ENCODE measurements around the gene ARHGEF28. TPM values are rescaled to one million over a fixed set of nuclear protein-coding genes. Genes with fewer than 3 reads are reported as not detected.
A peak's percentile ranks its signal among the peaks of the same experiment; 100 is the strongest.

ARHGEF28 gene
- total and polyA plus RNA-seq, 2 of the 13 experiments (the other 11 are each of a cell fraction or from before 2014, with no cell fraction given), result 17.4 to 34.1 TPM

GRCh38 chr5:73693573-73694061 is 67.6 kb downstream of the ARHGEF28 start (continued):
- no peak for TF ChIP-seq ZNF142 (CRISPR knock-in tag; IDR thresholded peaks at IDR 0.05)
- TF ChIP-seq IRF2 (CRISPR knock-in tag; IDR thresholded peaks at IDR 0.05), result peak; percentile 52; the same call in 1 of the 2 replicates
- peak; percentile 68 for TF ChIP-seq CTCF (CRISPR knock-in tag; IDR thresholded peaks at IDR 0.05)

GRCh38 chr5:73694089-73694488 is 68.1 kb downstream of the ARHGEF28 start:
- Histone ChIP-seq H3K4me1 (ENCODE audit: insufficient read depth, low read length) (peaks cover 33% of the 10 kb centered on the region), H3K9ac (ENCODE audit: insufficient read depth, low read depth, low read length) (no peak overlapping the region), H3K27me3 (ENCODE audit: control insufficient read depth in 1 of 2, insufficient read depth in 2 of 2, low read length in 2 of 2) (no peaks in the 10 kb centered on the region), H3K79me2 (ENCODE audit: insufficient read depth, low read length) (peaks cover 4% of the 10 kb centered on the region), H3K27ac (ENCODE audit: extremely low read length, insufficient read depth, low read length) (peak overlapping the region; percentile 43), H2AFZ (ENCODE audit: low read length) (no peak overlapping the region), H4K20me1 (ENCODE audit: insufficient read depth, low read length) (no peaks in the 10 kb centered on the region), H3K9me3 (ENCODE audit: low read length) (no peaks in the 10 kb centered on the region), H3K4me2 (ENCODE audit: low read depth, low read length) (peak overlapping the region; percentile 69), H3K36me3 (replicated peaks in 1 of 2; ENCODE audit: control insufficient read depth in 1 of 2, insufficient read depth in 2 of 2, low read length in 2 of 2) (peaks cover 3 to 4% of the 10 kb centered on the region in 2 experiments; a peak in 2 of 5 replicates), H3K4me3 (replicated peaks in 1 of 3; ENCODE audit: insufficient read depth in 1 of 3, low read depth in 2 of 3, low read length in 3 of 3) (no peak overlapping the region)
- no peak for FAIRE-seq
- intact Hi-C loops (cut with micrococcal nuclease; ENCODE audit: unreplicated experiment), result loop anchor here (5.0 kb wide), 1 partner anchor 67 kb away; the partner anchor contains the start of gene ARHGEF28
- WGBS (ENCODE audit: low lambda C conversion rate), result 57% methylated on average over 2 of the region's 2 CpGs
- ChIA-PET POLR2A (interaction anchor here (1.1 to 1.7 kb wide), 3 partner anchors 15 to 70 kb away, joined by 3 to 16 read pairs (median 7); no protein-coding TSS in a partner anchor), CTCF (ENCODE audit: low intra/inter-chr PET ratio, low total read pairs) (interaction anchor here (2.1 kb wide), 1 partner anchor 103 kb away, joined by 18 read pairs; no protein-coding TSS in a partner anchor)
- BruUV-seq (replicated peaks), result no TSS peak
- peak; percentile 73 for ATAC-seq
- in situ Hi-C loops (cut with HindIII; ENCODE audit: extremely low pct_ligation_motif_present, low pct_unique_long_range_greater_than_20kb), result loop anchor here (10.0 kb wide), 1 partner anchor 99 kb away; no protein-coding TSS in a partner anchor
- no peak for TF ChIP-seq PRDM15 (CRISPR knock-in tag; IDR thresholded peaks at IDR 0.05)
- 0 out of 2 replicates have a peak, but pooled peaks have one; percentile 6 for TF ChIP-seq ERF (CRISPR knock-in tag; IDR thresholded peaks at IDR 0.05)
- no peak for TF ChIP-seq ZNF460 (CRISPR knock-in tag; IDR thresholded peaks at IDR 0.05; ENCODE audit: borderline replicate concordance)
- no peak for TF ChIP-seq TRIM24 (CRISPR knock-in tag; IDR thresholded peaks at IDR 0.05)
- DNase-seq (ENCODE audit: low spot score), result peak; percentile 18
